HG02759 (cell line): Measurements from ENCODE around the gene TIAM1.
A peak's percentile ranks its signal among the peaks of the same experiment; 100 is the strongest.

Source experiments
- ATAC-seq: cut with Tn5 transposase; IDR thresholded peaks from one replicate; pipeline ENCODE4 v1.9.1; 2021; ENCODE audit warnings: mild to moderate bottlenecking, moderate library complexity; ENCODE audit not compliant: unreplicated experiment

Gene TIAM1

GRCh38 chr21:31103571-31104265, 240.3 kb downstream of the TIAM1 start:
- ATAC-seq, result no peak

- no peak for ATAC-seq
Observed at GRCh38 chr21:31103163-31103562, 240.9 kb downstream of the TIAM1 start.

- no peak for ATAC-seq
Observed at GRCh38 chr21:31099122-31099521, 244.9 kb downstream of the TIAM1 start.

- peak; percentile 82 for ATAC-seq
Observed at GRCh38 chr21:31098576-31099005, 245.5 kb downstream of the TIAM1 start.

- ATAC-seq, result no peak
Observed at GRCh38 chr21:31092832-31093625, 251.0 kb downstream of the TIAM1 start.

- no peak for ATAC-seq
Observed at GRCh38 chr21:31090376-31090775, 253.7 kb downstream of the TIAM1 start.

GRCh38 chr21:31088474-31088751, 255.6 kb downstream of the TIAM1 start:
- no peak for ATAC-seq

- no peak for ATAC-seq
Observed at GRCh38 chr21:31087639-31088473, 256.2 kb downstream of the TIAM1 start.

GRCh38 chr21:31084689-31085088, 259.4 kb downstream of the TIAM1 start:
- no peak for ATAC-seq

- peak; percentile 79 for ATAC-seq
Observed at GRCh38 chr21:31078796-31079195, 265.3 kb downstream of the TIAM1 start.

- ATAC-seq, result peak; percentile 63
Observed at GRCh38 chr21:31078216-31078615, 265.8 kb downstream of the TIAM1 start.

GRCh38 chr21:31075848-31076247, 268.2 kb downstream of the TIAM1 start:
- no peak for ATAC-seq

GRCh38 chr21:31072533-31072932, 271.5 kb downstream of the TIAM1 start:
- no peak for ATAC-seq
